Neuronal stem cell (in vitro differentiated cells): Measurements from ENCODE around the gene CDC20.

Source experiments
- DNase-seq: peaks from one replicate; pipeline ENCODE4 v3.0.0-alpha.2; 2013; ENCODE audit warnings: low spot score
- H2AFZ ChIP-seq: one replicate; pipeline ENCODE4 v1.6.1; 2013; ENCODE audit warnings: mild to moderate bottlenecking, low read length, inconsistent platforms
- H2AK5ac ChIP-seq: 2 replicates; pipeline ENCODE4 v1.6.1; 2013; ENCODE audit warnings: low read depth, mild to moderate bottlenecking, inconsistent platforms, low read length, moderate library complexity, mixed read lengths
- H2BK120ac ChIP-seq: 2 replicates; pipeline ENCODE4 v1.6.1; 2013; ENCODE audit warnings: low read depth, mild to moderate bottlenecking, inconsistent platforms, low read length, moderate library complexity, mixed read lengths
- H2BK12ac ChIP-seq: one replicate; pipeline ENCODE4 v1.6.1; 2013; ENCODE audit warnings: low read length, inconsistent platforms
- H2BK15ac ChIP-seq: 2 replicates; pipeline ENCODE4 v1.6.1; 2013; ENCODE audit warnings: mild to moderate bottlenecking, low read length, inconsistent platforms, mixed read lengths
- H2BK5ac ChIP-seq: one replicate; pipeline ENCODE4 v1.6.1; 2013; ENCODE audit warnings: inconsistent platforms, mild to moderate bottlenecking, low read length, moderate library complexity
- H3K14ac ChIP-seq: one replicate; pipeline ENCODE4 v1.6.1; 2013; ENCODE audit warnings: low read length, inconsistent platforms
- H3K18ac ChIP-seq: 2 replicates; pipeline ENCODE4 v1.6.1; 2013; ENCODE audit warnings: low read length, inconsistent platforms
- H3K23ac ChIP-seq: 2 replicates; pipeline ENCODE4 v1.6.1; 2013; ENCODE audit warnings: low read depth, mild to moderate bottlenecking, mixed read lengths, low read length, inconsistent platforms; ENCODE audit not compliant: poor library complexity
- H3K27ac ChIP-seq: replicated peaks from 3 replicates; pipeline ENCODE4 v1.5.1; 2013; ENCODE audit warnings: low read length, inconsistent platforms
- H3K27me3 ChIP-seq, 3 experiments: 2 replicates each; pipeline ENCODE4 v1.6.1; 2013; ENCODE audit warnings: low read length in 3 of 3, mild to moderate bottlenecking in 2 of 3, inconsistent platforms in 1 of 3, low read depth in 1 of 3, mixed read lengths in 1 of 3, moderate library complexity in 1 of 3; ENCODE audit not compliant: control insufficient read depth in 3 of 3, insufficient read depth in 3 of 3
- H3K36me3 ChIP-seq, 2 donors: replicated peaks in 1 of 2; 2 replicates each; pipeline ENCODE4 v1.6.1; 2013; ENCODE audit warnings: low read length in 2 of 2; ENCODE audit not compliant: control insufficient read depth in 2 of 2, insufficient read depth in 2 of 2
- H3K4ac ChIP-seq: 2 replicates; pipeline ENCODE4 v1.6.1; 2013; ENCODE audit warnings: inconsistent platforms, mild to moderate bottlenecking, low read length, moderate library complexity
- H3K4me1 ChIP-seq, 2 donors: 1 replicate in 1 of 2; 2 replicates in 1 of 2; pipeline ENCODE4 v1.6.1; 2013; ENCODE audit warnings: low read length in 2 of 2, low read depth in 1 of 2; ENCODE audit not compliant: control insufficient read depth in 2 of 2, insufficient read depth in 1 of 2
- H3K4me2 ChIP-seq: one replicate; pipeline ENCODE4 v1.6.1; 2013; ENCODE audit warnings: mild to moderate bottlenecking, low read length, inconsistent platforms; ENCODE audit not compliant: insufficient read depth, poor library complexity, severe bottlenecking
- H3K4me3 ChIP-seq, 2 donors: 2 replicates each; pipeline ENCODE4 v1.5.1; 2013; ENCODE audit warnings: low read length in 2 of 2, mild to moderate bottlenecking in 2 of 2, inconsistent platforms in 1 of 2, moderate library complexity in 1 of 2
- H3K79me1 ChIP-seq: one replicate; pipeline ENCODE4 v1.6.1; 2013; ENCODE audit warnings: low read depth, mild to moderate bottlenecking, inconsistent platforms, low read length, moderate library complexity
- H3K9ac ChIP-seq: one replicate; pipeline ENCODE4 v1.6.1; 2013; ENCODE audit warnings: mild to moderate bottlenecking, low read depth, low read length, inconsistent platforms; ENCODE audit not compliant: poor library complexity
- H3K9me3 ChIP-seq, 2 donors: replicated peaks in 1 of 2; 2 replicates each; pipeline versions ENCODE3 to v1.6.1; 2013; ENCODE audit warnings: low read length in 2 of 2, mild to moderate bottlenecking in 2 of 2, inconsistent platforms in 1 of 2, low read depth in 1 of 2, mixed read lengths in 1 of 2, moderate library complexity in 1 of 2; ENCODE audit not compliant: control insufficient read depth in 2 of 2, insufficient read depth in 1 of 2
- H4K8ac ChIP-seq: one replicate; pipeline ENCODE4 v1.6.1; 2013; ENCODE audit warnings: low read depth, mild to moderate bottlenecking, inconsistent platforms, low read length, moderate library complexity
- H4K91ac ChIP-seq: one replicate; pipeline ENCODE4 v1.6.1; 2013; ENCODE audit warnings: low read length, low read depth, mild to moderate bottlenecking, inconsistent platforms; ENCODE audit not compliant: poor library complexity
- WGBS, 2 donors: extraction: QIAGEN DNeasy Blood & Tissue Kit; methylation state at CpG; one replicate each; pipeline ENCODE4 v1.1.7; 2013; ENCODE audit warnings: missing lambda C conversion rate in 2 of 2, mixed read lengths in 1 of 2; ENCODE audit not compliant: insufficient read length in 2 of 2, insufficient replicate concordance in 1 of 2; ENCODE audit errors: extremely low coverage in 2 of 2; 5-methylcytosine and 5-hydroxymethylcytosine counted together

Gene CDC20

DNA sequence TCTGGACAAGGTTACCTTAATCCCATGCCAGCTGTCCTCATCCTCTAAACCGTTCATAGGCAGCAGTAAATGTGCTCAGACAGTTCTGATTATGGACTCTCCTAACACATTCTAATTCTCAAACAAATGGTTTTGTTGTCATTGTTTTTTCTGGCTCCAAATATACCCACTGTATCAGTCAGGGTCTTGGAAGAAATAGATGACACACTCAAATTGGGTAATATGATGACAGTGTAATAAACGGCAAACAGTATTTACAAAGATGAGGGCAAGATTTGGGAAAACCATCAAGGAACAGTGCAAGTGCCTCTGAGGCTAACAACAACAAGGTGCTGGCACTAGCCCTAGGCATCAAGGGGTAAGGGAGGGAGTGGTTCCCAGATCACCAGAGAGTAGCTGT is 4.3 kb upstream of the CDC20 start:
- Histone ChIP-seq H2BK5ac (no peak overlapping the region), H3K14ac (no peak overlapping the region), H2BK15ac (no peak overlapping the region), H3K36me3 (peaks cover 0 to 3% of the 10 kb centered on the region in 2 donors), H3K18ac (no peak overlapping the region), H3K4ac (no peak overlapping the region), H4K91ac (no peak overlapping the region), H3K27me3 (peaks cover 0 to 14% (median 0%) of the 10 kb centered on the region in 3 experiments), H2AFZ (no peak overlapping the region), H3K4me3 (no peak overlapping the region), H3K9ac (no peak overlapping the region), H3K27ac (no peak overlapping the region), H2BK12ac (no peak overlapping the region), H3K79me1 (peaks cover 3% of the 10 kb centered on the region), H3K4me2 (no peak overlapping the region), H2AK5ac (no peak overlapping the region), H3K4me1 (peaks cover 6 to 9% of the 10 kb centered on the region in 2 donors), H4K8ac (no peak overlapping the region), H3K23ac (no peak overlapping the region), H3K9me3 (no peaks in the 10 kb centered on the region), H2BK120ac (no peak overlapping the region)
- no peak for DNase-seq
- WGBS, 2 donors = no CpG with 5 or more reads among the region's 2 CpGs

DNA sequence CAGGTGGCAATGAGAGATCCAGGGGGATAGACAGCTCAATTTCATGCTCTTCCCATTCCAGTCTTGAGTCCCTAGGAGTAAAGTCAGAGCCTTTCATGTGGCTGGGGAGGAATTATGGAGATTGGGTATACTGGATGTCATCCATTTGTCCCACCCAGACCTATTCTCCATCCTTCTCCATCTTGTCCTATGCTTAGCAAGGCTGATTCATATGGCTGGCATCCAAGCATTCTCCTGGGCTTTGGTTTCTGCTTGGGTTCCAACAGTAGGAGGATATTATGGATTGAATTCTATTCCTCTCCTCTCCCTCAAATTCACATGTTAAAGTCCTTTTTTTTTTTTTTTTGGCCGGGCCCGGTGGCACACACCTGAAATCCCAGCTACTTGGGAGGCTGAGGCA is 3.8 kb upstream of the CDC20 start:
- no CpG with 5 or more reads among the region's 2 CpGs for WGBS, 2 donors

DNA sequence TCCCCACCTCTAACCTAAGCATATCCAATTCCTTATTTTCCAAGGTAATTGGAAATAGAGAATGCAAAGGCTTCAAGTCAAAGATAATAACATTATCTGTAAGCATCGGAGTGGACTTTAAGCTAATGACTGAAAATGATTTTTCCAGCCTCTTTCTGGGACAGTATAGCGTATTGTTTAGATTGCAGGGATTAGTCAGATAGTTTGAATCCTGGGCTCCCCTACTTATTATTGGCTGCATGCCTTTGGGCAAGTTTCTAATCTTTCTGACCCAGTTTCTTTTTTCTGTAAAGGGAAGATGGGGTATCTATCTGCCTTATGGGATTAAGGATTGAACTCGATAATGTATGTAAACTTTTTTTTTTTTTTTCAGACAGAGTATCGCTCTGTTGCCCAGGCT is 1.5 kb upstream of the CDC20 start:
- no peak overlapping the region for H2BK12ac ChIP-seq
- H3K36me3 ChIP-seq = peaks cover 24 to 31% of the 10 kb centered on the region in 2 donors
- H2AK5ac ChIP-seq = no peak overlapping the region
- no peak overlapping the region for H3K9ac ChIP-seq
- no peak overlapping the region for H3K18ac ChIP-seq
- H3K79me1 ChIP-seq = peaks cover 7% of the 10 kb centered on the region
- no CpG with 5 or more reads among the region's 4 CpGs for WGBS, 2 donors
- no peak overlapping the region for H3K14ac ChIP-seq
- H4K91ac ChIP-seq = no peak overlapping the region
- no peak overlapping the region for H3K4ac ChIP-seq
- peaks cover 15 to 18% of the 10 kb centered on the region in 2 donors for H3K4me1 ChIP-seq
- H3K23ac ChIP-seq = no peak overlapping the region
- no peak overlapping the region for H2BK120ac ChIP-seq
- no peak overlapping the region for H3K4me2 ChIP-seq
- H2BK15ac ChIP-seq = no peak overlapping the region
- H2BK5ac ChIP-seq = no peak overlapping the region
- H3K27ac ChIP-seq = no peak overlapping the region
- H3K27me3 ChIP-seq = peaks cover 0 to 4% (median 0%) of the 10 kb centered on the region in 3 experiments
- no peak for DNase-seq
- H3K4me3 ChIP-seq = no peak overlapping the region
- no peak overlapping the region for H4K8ac ChIP-seq
- H3K9me3 ChIP-seq = no peaks in the 10 kb centered on the region
- no peak overlapping the region for H2AFZ ChIP-seq

More for the DNA sequence above, 3.8 kb upstream of the CDC20 start:
- no peak overlapping the region for H4K91ac ChIP-seq
- H2BK12ac ChIP-seq = no peak overlapping the region
- peaks cover 0 to 9% (median 0%) of the 10 kb centered on the region in 3 experiments for H3K27me3 ChIP-seq
- no peak overlapping the region for H3K27ac ChIP-seq
- no peak overlapping the region for H2AK5ac ChIP-seq
- DNase-seq = no peak
- H3K4me3 ChIP-seq = no peak overlapping the region
- no peak overlapping the region for H3K18ac ChIP-seq
- no peak overlapping the region for H3K9ac ChIP-seq
- H3K36me3 ChIP-seq = peaks cover 1 to 7% of the 10 kb centered on the region in 2 donors
- no peaks in the 10 kb centered on the region for H3K9me3 ChIP-seq
- H3K4me2 ChIP-seq = no peak overlapping the region
- no peak overlapping the region for H3K14ac ChIP-seq
- H2BK120ac ChIP-seq = no peak overlapping the region
- H3K23ac ChIP-seq = no peak overlapping the region
- H3K4ac ChIP-seq = no peak overlapping the region
- peaks cover 3% of the 10 kb centered on the region for H3K79me1 ChIP-seq
- no peak overlapping the region for H2AFZ ChIP-seq
- H2BK15ac ChIP-seq = no peak overlapping the region
- H3K4me1 ChIP-seq = peaks cover 3 to 6% of the 10 kb centered on the region in 2 donors
- H2BK5ac ChIP-seq = no peak overlapping the region
- no peak overlapping the region for H4K8ac ChIP-seq

DNA sequence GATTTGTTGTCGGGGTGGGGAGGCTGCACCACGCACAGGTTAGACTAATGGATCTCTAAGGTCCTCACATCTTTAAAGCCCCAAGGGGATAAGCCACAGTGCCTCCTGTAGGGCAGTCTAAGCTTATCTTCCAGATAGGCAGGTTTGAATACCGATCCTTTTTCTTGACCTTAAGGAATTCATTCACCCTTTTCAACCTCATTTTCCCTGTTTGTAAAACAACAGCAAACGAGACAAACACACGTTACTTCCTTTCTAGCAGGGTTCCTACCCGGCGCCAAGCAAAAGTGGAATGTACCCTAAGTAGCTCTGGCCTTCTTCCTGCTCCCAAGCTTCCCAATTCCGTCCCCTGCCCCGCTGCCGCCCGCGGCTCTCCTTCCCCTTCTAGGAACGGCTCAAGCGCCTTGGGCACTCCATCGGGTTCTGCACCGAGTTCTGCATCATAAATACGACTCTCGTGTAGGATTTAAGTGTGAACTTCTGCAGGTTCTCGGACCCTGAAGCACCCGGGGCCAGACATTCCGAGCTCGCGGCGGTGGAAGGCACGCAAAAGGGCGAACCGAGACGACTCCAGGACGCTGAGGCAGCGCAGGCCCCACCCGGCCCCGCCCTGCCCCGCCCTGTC is 548 bp upstream of the CDC20 start:
- WGBS, 2 donors = no CpG with 5 or more reads among the region's 33 CpGs
- H3K36me3 ChIP-seq = peaks cover 26 to 39% of the 10 kb centered on the region in 2 donors

More for the DNA sequence above, 548 bp upstream of the CDC20 start:
- Histone ChIP-seq H3K27me3 (no peaks in the 10 kb centered on the region), H4K91ac (no peak overlapping the region), H3K18ac (peak overlapping the region; percentile 11), H3K4me3 (peak overlapping the region; percentile 85 to 86), H2BK15ac (no peak overlapping the region), H3K4me2 (peak overlapping the region; percentile 72), H2BK12ac (no peak overlapping the region), H3K23ac (peak overlapping the region; percentile 83), H4K8ac (no peak overlapping the region), H3K4me1 (peaks cover 18% of the 10 kb centered on the region in 2 donors), H3K79me1 (peaks cover 7% of the 10 kb centered on the region), H3K27ac (peak overlapping the region; percentile 76), H2BK120ac (no peak overlapping the region), H3K14ac (no peak overlapping the region), H2AFZ (peak overlapping the region; percentile 92), H3K9ac (no peak overlapping the region), H3K9me3 (no peaks in the 10 kb centered on the region), H2AK5ac (no peak overlapping the region), H2BK5ac (no peak overlapping the region), H3K4ac (no peak overlapping the region)
- no peak for DNase-seq
